ENCODE measurements around the gene BHLHE23.
"Not testable (repeated sequence)": the region's sequence is repeated elsewhere in the genome, so short reads cannot be mapped to it uniquely, and the experiment has no call there.

The BHLHE23 gene

GRCh38 chr20:63035603-63036185 is 28.9 kb upstream of the BHLHE23 start:
- Histone ChIP-seq H2BK15ac (ENCODE audit: low read depth, poor library complexity, severe bottlenecking) (no peak overlapping the region), H3K4me3 (ENCODE audit: insufficient read depth in 1 of 2, low read depth in 1 of 2, low read length in 2 of 2) (no peak overlapping the region), H2BK120ac (ENCODE audit: low read depth, low read length) (no peak overlapping the region), H3K14ac (ENCODE audit: low read length in 2 of 2) (no peak overlapping the region), H3K27ac (ENCODE audit: low read length, poor library complexity, severe bottlenecking) (no peak overlapping the region), H2BK12ac (ENCODE audit: low read length in 2 of 2) (no peak overlapping the region), H3K9ac (ENCODE audit: low read length) (no peak overlapping the region), H3K9me3 (ENCODE audit: control insufficient read depth, low read length) (no peaks in the 10 kb centered on the region), H3K18ac (ENCODE audit: low read depth in 1 of 2, low read length in 2 of 2) (no peak overlapping the region), H4K8ac (ENCODE audit: low read length) (peak overlapping the region; percentile 4), H3K27me3 (ENCODE audit: control insufficient read depth in 1 of 2, insufficient read depth in 1 of 2, low read length in 2 of 2) (peaks cover 34 to 79% of the 10 kb centered on the region in 2 experiments), H3K4me2 (ENCODE audit: low read length, poor library complexity, severe bottlenecking) (no peak overlapping the region), H3K36me3 (ENCODE audit: control insufficient read depth in 1 of 2, insufficient read depth in 2 of 2, low read depth in 1 of 2, low read length in 2 of 2) (no peaks in the 10 kb centered on the region), H3K79me1 (replicated peaks; ENCODE audit: low read length, poor library complexity, severe bottlenecking) (no peaks in the 10 kb centered on the region), H2AK5ac (ENCODE audit: low read length, severe bottlenecking) (no peak overlapping the region), H2AFZ (ENCODE audit: low read depth, low read length) (no peak overlapping the region), H3K4me1 (ENCODE audit: control insufficient read depth, insufficient read depth, low read depth, low read length) (no peaks in the 10 kb centered on the region), H3K23ac (ENCODE audit: low read length in 2 of 2) (no peak overlapping the region), H2BK5ac (ENCODE audit: low read depth, low read length, poor library complexity, severe bottlenecking) (no peak overlapping the region), H4K91ac (ENCODE audit: low read length) (no peak overlapping the region), H3K4ac (ENCODE audit: low read depth in 1 of 2, low read length in 2 of 2) (no peak overlapping the region)
- 85% methylated on average over 17 of the region's 23 CpGs for WGBS
- DNase-seq = no peak

DNA sequence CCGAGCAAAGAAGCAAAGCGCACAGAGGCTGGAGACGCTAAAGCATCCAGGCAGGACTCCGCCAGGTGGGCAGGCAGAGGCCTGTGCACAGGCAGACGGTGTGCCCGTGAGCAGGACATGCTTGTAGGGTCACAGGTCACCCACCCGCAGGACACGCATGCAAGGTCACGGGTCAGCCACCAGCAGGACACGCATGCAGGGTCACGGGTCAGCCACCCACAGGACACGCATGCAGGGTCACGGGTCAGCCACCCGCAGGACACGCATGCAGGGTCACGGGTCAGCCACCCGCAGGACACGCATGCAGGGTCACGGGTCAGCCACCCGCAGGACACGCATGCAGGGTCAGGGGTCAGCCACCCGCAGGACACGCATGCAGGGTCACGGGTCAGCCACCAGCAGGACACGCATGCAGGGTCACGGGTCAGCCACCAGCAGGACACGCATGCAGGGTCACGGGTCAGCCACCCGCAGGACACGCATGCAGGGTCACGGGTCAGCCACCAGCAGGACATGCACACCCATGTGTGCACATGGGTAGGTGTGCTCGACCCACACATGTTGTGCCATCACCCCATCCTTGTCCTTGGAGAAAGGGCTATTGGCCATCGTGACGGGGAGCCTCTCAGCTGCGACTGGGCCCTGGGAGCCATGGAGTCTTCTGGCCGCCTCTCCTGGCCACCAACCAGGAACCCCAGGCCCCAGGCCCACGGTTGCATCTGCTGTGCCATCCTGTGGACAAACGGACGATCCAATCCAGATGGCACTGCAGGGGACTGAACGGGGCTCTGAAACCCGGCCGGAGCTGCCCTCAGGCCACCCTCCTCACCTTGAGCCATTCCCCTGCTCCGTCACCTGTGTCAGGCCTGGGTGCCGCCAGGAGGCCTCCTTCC is 28.2 kb upstream of the BHLHE23 start:
- not testable (repeated sequence) for DNase-seq; H3K23ac ChIP-seq (ENCODE audit: low read length in 2 of 2); H3K4ac ChIP-seq (ENCODE audit: low read depth in 1 of 2, low read length in 2 of 2); H4K91ac ChIP-seq (ENCODE audit: low read length); H3K9me3 ChIP-seq (ENCODE audit: control insufficient read depth, low read length); H2AFZ ChIP-seq (ENCODE audit: low read depth, low read length); H3K4me1 ChIP-seq (ENCODE audit: control insufficient read depth, insufficient read depth, low read depth, low read length); H3K79me1 ChIP-seq (replicated peaks; ENCODE audit: low read length, poor library complexity, severe bottlenecking); H2BK120ac ChIP-seq (ENCODE audit: low read depth, low read length); H3K18ac ChIP-seq (ENCODE audit: low read depth in 1 of 2, low read length in 2 of 2); H3K9ac ChIP-seq (ENCODE audit: low read length); H2BK15ac ChIP-seq (ENCODE audit: low read depth, poor library complexity, severe bottlenecking); H3K14ac ChIP-seq (ENCODE audit: low read length in 2 of 2); H3K4me3 ChIP-seq (ENCODE audit: insufficient read depth in 1 of 2, low read depth in 1 of 2, low read length in 2 of 2); H2AK5ac ChIP-seq (ENCODE audit: low read length, severe bottlenecking); H2BK5ac ChIP-seq (ENCODE audit: low read depth, low read length, poor library complexity, severe bottlenecking); H3K36me3 ChIP-seq (ENCODE audit: control insufficient read depth in 1 of 2, insufficient read depth in 2 of 2, low read depth in 1 of 2, low read length in 2 of 2); H2BK12ac ChIP-seq (ENCODE audit: low read length in 2 of 2); H4K8ac ChIP-seq (ENCODE audit: low read length); H3K27ac ChIP-seq (ENCODE audit: low read length, poor library complexity, severe bottlenecking); H3K4me2 ChIP-seq (ENCODE audit: low read length, poor library complexity, severe bottlenecking)
- peaks cover 41 to 79% of the 10 kb centered on the region in 2 experiments for H3K27me3 ChIP-seq (ENCODE audit: control insufficient read depth in 1 of 2, insufficient read depth in 1 of 2, low read length in 2 of 2)
- WGBS = 83% methylated on average over 42 of the region's 44 CpGs

- 78% methylated on average over 33 of the region's 33 CpGs for WGBS
- H3K23ac ChIP-seq (ENCODE audit: low read length in 2 of 2) = no peak overlapping the region
- no peak overlapping the region for H2BK120ac ChIP-seq (ENCODE audit: low read depth, low read length)
These were observed 27.3 kb upstream of the BHLHE23 start for GRCh38 chr20:63033794-63034709.

More at GRCh38 chr20:63033794-63034709, 27.3 kb upstream of the BHLHE23 start:
- H3K4ac ChIP-seq (ENCODE audit: low read depth in 1 of 2, low read length in 2 of 2) = no peak overlapping the region
- H3K27ac ChIP-seq (ENCODE audit: low read length, poor library complexity, severe bottlenecking) = no peak overlapping the region
- no peak overlapping the region for H2BK15ac ChIP-seq (ENCODE audit: low read depth, poor library complexity, severe bottlenecking)
- no peak overlapping the region for H3K14ac ChIP-seq (ENCODE audit: low read length in 2 of 2)
- no peak for DNase-seq
- no peaks in the 10 kb centered on the region for H3K79me1 ChIP-seq (replicated peaks; ENCODE audit: low read length, poor library complexity, severe bottlenecking)
- peaks cover 41 to 81% of the 10 kb centered on the region in 2 experiments for H3K27me3 ChIP-seq (ENCODE audit: control insufficient read depth in 1 of 2, insufficient read depth in 1 of 2, low read length in 2 of 2)
- H2BK5ac ChIP-seq (ENCODE audit: low read depth, low read length, poor library complexity, severe bottlenecking) = no peak overlapping the region
- no peaks in the 10 kb centered on the region for H3K9me3 ChIP-seq (ENCODE audit: control insufficient read depth, low read length)
- H3K4me1 ChIP-seq (ENCODE audit: control insufficient read depth, insufficient read depth, low read depth, low read length) = no peaks in the 10 kb centered on the region
- H3K4me2 ChIP-seq (ENCODE audit: low read length, poor library complexity, severe bottlenecking) = no peak overlapping the region
- H4K8ac ChIP-seq (ENCODE audit: low read length) = no peak overlapping the region
- H4K91ac ChIP-seq (ENCODE audit: low read length) = no peak overlapping the region
- no peak overlapping the region for H2AFZ ChIP-seq (ENCODE audit: low read depth, low read length)
- H3K18ac ChIP-seq (ENCODE audit: low read depth in 1 of 2, low read length in 2 of 2) = no peak overlapping the region
- no peak overlapping the region for H3K9ac ChIP-seq (ENCODE audit: low read length)
- no peak overlapping the region for H3K4me3 ChIP-seq (ENCODE audit: insufficient read depth in 1 of 2, low read depth in 1 of 2, low read length in 2 of 2)
- no peaks in the 10 kb centered on the region for H3K36me3 ChIP-seq (ENCODE audit: control insufficient read depth in 1 of 2, insufficient read depth in 2 of 2, low read depth in 1 of 2, low read length in 2 of 2)
- H2AK5ac ChIP-seq (ENCODE audit: low read length, severe bottlenecking) = no peak overlapping the region
- no peak overlapping the region for H2BK12ac ChIP-seq (ENCODE audit: low read length in 2 of 2)
